Measurements from ENCODE around the gene PIGC. TPM values are rescaled to one million over a fixed set of nuclear protein-coding genes. Genes with fewer than 3 reads are reported as not detected.

The PIGC gene
- total RNA-seq, 1 experiment from 2014 or later: 16.2 TPM

GRCh38 chr1:172408958-172409357, 34.9 kb downstream of the PIGC start (continued):
- TF ChIP-seq ZNF281 (CRISPR knock-in tag; IDR thresholded peaks at IDR 0.05) (no peak), ZNF423 (CRISPR knock-in tag; IDR thresholded peaks at IDR 0.05) (no peak), SMAD3 (CRISPR knock-in tag; IDR thresholded peaks at IDR 0.05; ENCODE audit: borderline replicate concordance) (no peak), SMAD4 (CRISPR knock-in tag; IDR thresholded peaks at IDR 0.05) (no peak), MAX (CRISPR knock-in tag; IDR thresholded peaks at IDR 0.05) (no peak), ZNF671 (CRISPR knock-in tag; IDR thresholded peaks at IDR 0.05) (no peak), USF1 (CRISPR knock-in tag; IDR thresholded peaks at IDR 0.05) (no peak), OVOL2 (CRISPR knock-in tag; IDR thresholded peaks at IDR 0.05; ENCODE audit: borderline replicate concordance) (no peak), RELA (CRISPR knock-in tag; IDR thresholded peaks at IDR 0.05; ENCODE audit: borderline replicate concordance) (no peak), ZNF263 (CRISPR knock-in tag; IDR thresholded peaks at IDR 0.05; ENCODE audit: low read depth) (no peak), PRRX2 (CRISPR knock-in tag; IDR thresholded peaks at IDR 0.05) (no peak)

GRCh38 chr1:172406968-172407367, 36.9 kb downstream of the PIGC start:
- CTCF ChIA-PET: no interaction called here
- Mint-ChIP-seq H3K4me3 (no peak overlapping the region), H3K36me3 (no peaks in the 10 kb centered on the region), H3K27me3 (ENCODE audit: low read depth) (no peaks in the 10 kb centered on the region), H3K27ac (no peak overlapping the region), H3K4me1 (no peaks in the 10 kb centered on the region), H3K9me3 (no peaks in the 10 kb centered on the region)
- DNase-seq (ENCODE audit: low spot score) (no peak), ATAC-seq (no peak)
- POLR2A ChIA-PET: no interaction called here
- TF ChIP-seq EMX1 (CRISPR knock-in tag; IDR thresholded peaks at IDR 0.05) (no peak), KAT7 (CRISPR knock-in tag; IDR thresholded peaks at IDR 0.05; ENCODE audit: borderline replicate concordance) (no peak), CREM (CRISPR knock-in tag; IDR thresholded peaks at IDR 0.05) (no peak), NFYB (CRISPR knock-in tag; conservative IDR thresholded peaks at IDR 0.05; ENCODE audit: low read depth) (no peak), TEAD4 (CRISPR knock-in tag; IDR thresholded peaks at IDR 0.05) (no peak), ELF4 (CRISPR knock-in tag; IDR thresholded peaks at IDR 0.05; ENCODE audit: low read depth) (no peak), ZBTB21 (CRISPR knock-in tag; IDR thresholded peaks at IDR 0.05; ENCODE audit: borderline replicate concordance) (no peak), STAT6 (CRISPR knock-in tag; conservative IDR thresholded peaks at IDR 0.05; ENCODE audit: low read depth) (no peak), ARID4B (CRISPR knock-in tag; IDR thresholded peaks at IDR 0.05; ENCODE audit: borderline replicate concordance) (no peak), MLX (CRISPR knock-in tag; IDR thresholded peaks at IDR 0.05) (no peak), ZBTB43 (CRISPR knock-in tag; IDR thresholded peaks at IDR 0.05) (no peak), ZSCAN18 (CRISPR knock-in tag; IDR thresholded peaks at IDR 0.05) (no peak), NR2C2 (CRISPR knock-in tag; IDR thresholded peaks at IDR 0.05) (no peak)
